HCT116 (cell line): ENCODE data around the gene BCO1. TPM values are rescaled to one million over a fixed set of nuclear protein-coding genes. Genes with fewer than 3 reads are reported as not detected.

Experiments
- ATAC-seq: fragments of 200-7000 bp; cut with Tn5 transposase; 2 replicates; pipeline ENCODE4 v1.9.1; 2020; ENCODE audit warnings: mild to moderate bottlenecking, moderate library complexity
- BruUV-seq: library from RNA; stranded (reverse); fragments of 400-500 nt; replicated peaks from 2 replicates; lab custom pipeline; 2021; lab: Mats Ljungman, UMichigan
- CTCF ChIA-PET: fragments of 300-600 bp; sonication (Branson Sonifier 250); formaldehyde crosslinking; loops from one replicate; lab custom pipeline; 2021; ENCODE audit warnings: antibody characterized with exemption; lab: Charles Lee
- POLR2A ChIA-PET: fragments of 300-600, 350-600 bp; sonication (Branson Sonifier 250); formaldehyde crosslinking; loops from one replicate; lab custom pipeline; 2021; ENCODE audit warnings: antibody characterized with exemption; lab: Charles Lee
- RAD21 ChIA-PET, 2 experiments: fragments of 300-600 bp; sonication (Branson Sonifier 250); formaldehyde crosslinking; loops; one replicate each; lab custom pipeline; 2023; ENCODE audit warnings: low total read pairs in 2 of 2; ENCODE audit not compliant: uncharacterized antibody in 2 of 2, unreplicated experiment in 2 of 2, low non-redundant PET in 1 of 2; lab: Charles Lee
- DNase-seq: peaks from one replicate; pipeline ENCODE4 v3.0.0-alpha.2; 2010; ENCODE audit warnings: low read depth, low spot score
- H2AFZ ChIP-seq: fragments of 200-600 bp; shearing (Covaris generic), sonication (generic); 2 replicates; pipeline ENCODE4 v1.6.1; 2017; ENCODE audit warnings: low read depth, mixed run types, mixed read lengths, antibody characterized with exemption, low read length; ENCODE audit not compliant: poor library complexity, severe bottlenecking
- H3K27ac ChIP-seq: 2 replicates; pipeline ENCODE4 v1.5.1; 2012; ENCODE audit warnings: low read depth, low read length
- H3K27me3 ChIP-seq: fragments of 200-600 bp; sonication (generic); 2 replicates; pipeline ENCODE4 v1.6.1; 2016; ENCODE audit warnings: mixed run types, low read length, mixed read lengths; ENCODE audit not compliant: insufficient read depth
- H3K36me3 ChIP-seq, 2 experiments: fragments of 200-500 bp in 1 of 2; fragments of 200-600 bp in 1 of 2; sonication (Bioruptor generic) in 1 of 2; sonication (generic) in 1 of 2; 2 replicates each; pipeline versions ENCODE4 v1.5.1 to v1.6.1; 2014 to 2016; ENCODE audit warnings: low read length in 2 of 2, inconsistent platforms in 1 of 2, mixed read lengths in 1 of 2, mixed run types in 1 of 2; ENCODE audit not compliant: insufficient read depth in 2 of 2, control insufficient read depth in 1 of 2
- H3K4me1 ChIP-seq, 2 experiments: fragments of 200-600 bp in 1 of 2; sonication (generic) in 1 of 2; 2 replicates each; pipeline versions ENCODE4 v1.5.1 to v1.6.1; 2012 to 2017; ENCODE audit warnings: low read length in 2 of 2, inconsistent platforms in 1 of 2, mild to moderate bottlenecking in 1 of 2, mixed read lengths in 1 of 2, mixed run types in 1 of 2, moderate library complexity in 1 of 2; ENCODE audit not compliant: insufficient read depth in 2 of 2, control insufficient read depth in 1 of 2
- H3K4me2 ChIP-seq: fragments of 200-600 bp; sonication (generic); 2 replicates; pipeline ENCODE4 v1.6.1; 2017; ENCODE audit warnings: mixed run types, low read length, mixed read lengths
- H3K4me3 ChIP-seq, 2 experiments: fragments of 200-600 bp in 1 of 2; sonication (generic) in 1 of 2; replicated peaks in 1 of 2; 2 replicates each; pipeline ENCODE4 v1.5.1; 2011 to 2016; ENCODE audit warnings: low read length in 2 of 2, control low read depth in 1 of 2, low read depth in 1 of 2, mild to moderate bottlenecking in 1 of 2, mixed read lengths in 1 of 2, mixed run types in 1 of 2
- H3K79me2 ChIP-seq: fragments of 200-600 bp; sonication (generic); 2 replicates; pipeline ENCODE4 v1.6.1; 2017; ENCODE audit warnings: mild to moderate bottlenecking, mixed run types, low read length, moderate library complexity, mixed read lengths; ENCODE audit not compliant: insufficient read depth
- H3K9ac ChIP-seq: fragments of 200-600 bp; sonication (generic); 2 replicates; pipeline ENCODE4 v1.6.1; 2016; ENCODE audit warnings: low read length, mixed read lengths
- H3K9me2 ChIP-seq: fragments of 200-600 bp; sonication (generic), shearing (Covaris generic); 2 replicates; pipeline ENCODE4 v1.6.1; 2017; ENCODE audit warnings: mixed run types, mild to moderate bottlenecking, moderate library complexity; ENCODE audit not compliant: insufficient read depth
- H3K9me3 ChIP-seq, 2 experiments: fragments of 200-500 bp in 1 of 2; fragments of 200-600 bp in 1 of 2; sonication (Bioruptor generic) in 1 of 2; sonication (generic) in 1 of 2; 2 replicates each; pipeline ENCODE4 v1.6.1; 2014 to 2017; ENCODE audit warnings: low read length in 2 of 2, mixed read lengths in 2 of 2, inconsistent platforms in 1 of 2, low read depth in 1 of 2, mild to moderate bottlenecking in 1 of 2, mixed run types in 1 of 2, moderate library complexity in 1 of 2; ENCODE audit not compliant: control insufficient read depth in 1 of 2, insufficient read depth in 1 of 2
- H4K20me1 ChIP-seq: fragments of 200-600 bp; sonication (generic), shearing (Covaris generic); 2 replicates; pipeline ENCODE4 v1.6.1; 2017; ENCODE audit warnings: mixed run types, mild to moderate bottlenecking, moderate library complexity; ENCODE audit not compliant: insufficient read depth
- CBX3 ChIP-seq: IDR thresholded peaks from 2 replicates; pipeline ENCODE4 v1.6.1; 2012; ENCODE audit warnings: low read depth
- FOSL1 ChIP-seq: IDR thresholded peaks from 2 replicates; pipeline ENCODE4 v1.6.1; 2012; ENCODE audit warnings: low read depth
- RAD21 ChIP-seq: IDR thresholded peaks from 2 replicates; pipeline ENCODE4 v1.6.1; 2012; ENCODE audit warnings: low read depth, mild to moderate bottlenecking
- intact Hi-C: fragments of 100-400 bp; cut with micrococcal nuclease; formaldehyde crosslinking; loops from 2 replicates; pipeline ENCODE4 v1.10.0; 2022
- total RNA-seq: library from RNA; stranded (reverse); gene quantifications from one replicate; pipeline ENCODE4 v1.2.1, GENCODE V29; 2021; ENCODE audit not compliant: unreplicated experiment
- TF ChIP-seq, protein P1 (sequence below), 3 experiments: fragments of 200-600 bp in 1 of 3; sonication (generic) in 1 of 3; IDR thresholded peaks in 2 of 3; conservative IDR thresholded peaks in 1 of 3; 2 replicates each; pipeline ENCODE4 v1.5.1; 2012 to 2017; ENCODE audit warnings: low read depth in 2 of 3, low read length in 2 of 3, antibody characterized with exemption in 1 of 3, borderline replicate concordance in 1 of 3, control low read depth in 1 of 3, mild to moderate bottlenecking in 1 of 3, mixed read lengths in 1 of 3, mixed run types in 1 of 3, moderate library complexity in 1 of 3; ENCODE audit not compliant: insufficient read depth in 1 of 3
- TF ChIP-seq, protein P2 (sequence below): IDR thresholded peaks from 2 replicates; pipeline ENCODE4 v1.6.1; 2012

BCO1 gene
- total RNA-seq, 1 experiment from 2014 or later: not detected

- Histone ChIP-seq H4K20me1 (peaks cover 20% of the 10 kb centered on the region; the same call in 1 of the 2 replicates), H3K4me2 (peak overlapping the region; percentile 38; the same call in 1 of the 2 replicates), H3K9me2 (no peaks in the 10 kb centered on the region), H3K9me3 (no peaks in the 10 kb centered on the region), H3K9ac (no peak overlapping the region), H3K27ac (no peak overlapping the region), H2AFZ (no peak overlapping the region), H3K27me3 (no peaks in the 10 kb centered on the region), H3K4me3 (no peak overlapping the region), H3K4me1 (peaks cover 14 to 29% of the 10 kb centered on the region in 2 experiments), H3K79me2 (peaks cover 89% of the 10 kb centered on the region), H3K36me3 (no peaks in the 10 kb centered on the region)
- intact Hi-C loops: no loop called here
- CTCF ChIA-PET: interaction anchor here (0.8 to 1.5 kb wide), 3 partner anchors 10 to 85 kb away, joined by 3 to 5 read pairs (median 4); no protein-coding TSS in a partner anchor
- no TSS peak for BruUV-seq
- POLR2A ChIA-PET: no interaction called here
- DNase-seq (no peak), ATAC-seq (no peak)
- RAD21 ChIA-PET: no interaction called here
- TF ChIP-seq, protein P1, sequence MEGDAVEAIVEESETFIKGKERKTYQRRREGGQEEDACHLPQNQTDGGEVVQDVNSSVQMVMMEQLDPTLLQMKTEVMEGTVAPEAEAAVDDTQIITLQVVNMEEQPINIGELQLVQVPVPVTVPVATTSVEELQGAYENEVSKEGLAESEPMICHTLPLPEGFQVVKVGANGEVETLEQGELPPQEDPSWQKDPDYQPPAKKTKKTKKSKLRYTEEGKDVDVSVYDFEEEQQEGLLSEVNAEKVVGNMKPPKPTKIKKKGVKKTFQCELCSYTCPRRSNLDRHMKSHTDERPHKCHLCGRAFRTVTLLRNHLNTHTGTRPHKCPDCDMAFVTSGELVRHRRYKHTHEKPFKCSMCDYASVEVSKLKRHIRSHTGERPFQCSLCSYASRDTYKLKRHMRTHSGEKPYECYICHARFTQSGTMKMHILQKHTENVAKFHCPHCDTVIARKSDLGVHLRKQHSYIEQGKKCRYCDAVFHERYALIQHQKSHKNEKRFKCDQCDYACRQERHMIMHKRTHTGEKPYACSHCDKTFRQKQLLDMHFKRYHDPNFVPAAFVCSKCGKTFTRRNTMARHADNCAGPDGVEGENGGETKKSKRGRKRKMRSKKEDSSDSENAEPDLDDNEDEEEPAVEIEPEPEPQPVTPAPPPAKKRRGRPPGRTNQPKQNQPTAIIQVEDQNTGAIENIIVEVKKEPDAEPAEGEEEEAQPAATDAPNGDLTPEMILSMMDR (IDR thresholded peaks at IDR 0.05 in 2 of 3, conservative IDR thresholded peaks at IDR 0.05 in 1 of 3; ENCODE audit: borderline replicate concordance in 1 of 3, insufficient read depth in 1 of 3, low read depth in 2 of 3, low read length in 2 of 3): peak in 2 of 3 experiments; percentile 13 to 34; a peak in 1 of 6 replicates
- TF ChIP-seq, protein P2, sequence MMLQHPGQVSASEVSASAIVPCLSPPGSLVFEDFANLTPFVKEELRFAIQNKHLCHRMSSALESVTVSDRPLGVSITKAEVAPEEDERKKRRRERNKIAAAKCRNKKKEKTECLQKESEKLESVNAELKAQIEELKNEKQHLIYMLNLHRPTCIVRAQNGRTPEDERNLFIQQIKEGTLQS: no peak
These were observed 80.2 kb downstream of the BCO1 start for GRCh38 chr16:81318711-81319110.

DNA sequence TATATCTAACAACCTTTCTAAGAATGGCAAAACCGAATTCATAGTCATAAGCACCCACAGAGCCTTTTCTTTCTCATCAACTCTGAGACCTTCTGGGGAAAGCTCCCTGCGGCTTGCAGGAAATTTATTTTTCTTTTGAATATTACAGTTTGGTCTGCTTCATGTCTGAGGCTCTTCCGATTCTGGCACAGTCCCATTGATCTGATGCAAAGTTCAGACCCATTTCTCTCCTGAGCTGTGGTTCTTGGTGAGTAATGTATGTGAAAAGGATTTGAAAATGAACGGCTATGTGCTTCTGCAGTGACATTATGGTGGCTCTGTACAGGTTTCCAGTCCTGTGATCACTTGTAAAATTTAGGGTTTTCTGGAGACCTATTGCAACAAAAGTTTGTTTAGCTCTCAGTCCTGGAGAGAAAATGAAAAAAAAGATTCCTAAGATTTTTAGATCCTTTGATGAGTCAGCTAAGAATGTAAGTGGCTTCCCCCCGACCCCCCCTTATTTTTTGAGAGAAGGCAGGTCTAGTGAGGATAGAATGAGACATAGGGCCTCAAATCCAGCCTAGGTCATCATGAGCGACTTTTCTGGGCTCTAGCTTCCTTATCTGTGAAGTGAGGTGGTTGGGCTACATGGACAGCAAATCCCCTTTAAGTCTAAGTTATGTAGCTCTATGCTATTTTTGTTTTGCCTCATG lies 80.9 kb downstream of the BCO1 start:
- POLR2A ChIA-PET: no interaction called here
- no peak overlapping the region for H2AFZ ChIP-seq
- peak overlapping the region; percentile 20; the same call in 1 of the 2 replicates for H3K4me2 ChIP-seq
- no TSS peak for BruUV-seq
- intact Hi-C loops: no loop called here
- H3K4me3 ChIP-seq: no peak overlapping the region
- TF ChIP-seq, protein P2: no peak
- TF ChIP-seq CBX3 (no peak), RAD21 (no peak), FOSL1 (peak; percentile 27; the same call in 1 of the 2 replicates)
- TF ChIP-seq, all 23 proteins: peak for 1
- Histone ChIP-seq H3K79me2 (peaks cover 89% of the 10 kb centered on the region), H3K27ac (no peak overlapping the region), H3K9me2 (no peaks in the 10 kb centered on the region), H3K4me1 (peaks cover 13 to 25% of the 10 kb centered on the region in 2 experiments), H3K36me3 (no peaks in the 10 kb centered on the region), H3K9me3 (no peaks in the 10 kb centered on the region), H4K20me1 (peaks cover 20% of the 10 kb centered on the region; the same call in 1 of the 2 replicates), H3K27me3 (no peaks in the 10 kb centered on the region), H3K9ac (no peak overlapping the region)
- CTCF ChIA-PET: interaction anchor here (0.6 to 1.5 kb wide), 5 partner anchors 10 to 100 kb away, joined by 3 to 5 read pairs (median 3); no protein-coding TSS in a partner anchor
- DNase-seq (no peak), ATAC-seq (no peak)
- RAD21 ChIA-PET: no interaction called here
